Measurements from ENCODE around the gene CD300LG.

GRCh38 chr17:43855061-43855460 lies 8.1 kb downstream of the CD300LG start:
- TF ChIP-seq, protein P1, sequence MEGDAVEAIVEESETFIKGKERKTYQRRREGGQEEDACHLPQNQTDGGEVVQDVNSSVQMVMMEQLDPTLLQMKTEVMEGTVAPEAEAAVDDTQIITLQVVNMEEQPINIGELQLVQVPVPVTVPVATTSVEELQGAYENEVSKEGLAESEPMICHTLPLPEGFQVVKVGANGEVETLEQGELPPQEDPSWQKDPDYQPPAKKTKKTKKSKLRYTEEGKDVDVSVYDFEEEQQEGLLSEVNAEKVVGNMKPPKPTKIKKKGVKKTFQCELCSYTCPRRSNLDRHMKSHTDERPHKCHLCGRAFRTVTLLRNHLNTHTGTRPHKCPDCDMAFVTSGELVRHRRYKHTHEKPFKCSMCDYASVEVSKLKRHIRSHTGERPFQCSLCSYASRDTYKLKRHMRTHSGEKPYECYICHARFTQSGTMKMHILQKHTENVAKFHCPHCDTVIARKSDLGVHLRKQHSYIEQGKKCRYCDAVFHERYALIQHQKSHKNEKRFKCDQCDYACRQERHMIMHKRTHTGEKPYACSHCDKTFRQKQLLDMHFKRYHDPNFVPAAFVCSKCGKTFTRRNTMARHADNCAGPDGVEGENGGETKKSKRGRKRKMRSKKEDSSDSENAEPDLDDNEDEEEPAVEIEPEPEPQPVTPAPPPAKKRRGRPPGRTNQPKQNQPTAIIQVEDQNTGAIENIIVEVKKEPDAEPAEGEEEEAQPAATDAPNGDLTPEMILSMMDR (IDR thresholded peaks at IDR 0.05): no peak
- TF ChIP-seq POLR2A (IDR thresholded peaks at IDR 0.05) (no peak), EP300 (IDR thresholded peaks at IDR 0.05) (no peak)
